GM18526 (cell line): ENCODE measurements around the gene MERTK.

Experiments
- POLR2A ChIP-seq: IDR thresholded peaks from 3 replicates; pipeline ENCODE4 v1.6.1; 2011; ENCODE audit not compliant: insufficient read length; ENCODE audit errors: extremely low read depth

MERTK gene

DNA sequence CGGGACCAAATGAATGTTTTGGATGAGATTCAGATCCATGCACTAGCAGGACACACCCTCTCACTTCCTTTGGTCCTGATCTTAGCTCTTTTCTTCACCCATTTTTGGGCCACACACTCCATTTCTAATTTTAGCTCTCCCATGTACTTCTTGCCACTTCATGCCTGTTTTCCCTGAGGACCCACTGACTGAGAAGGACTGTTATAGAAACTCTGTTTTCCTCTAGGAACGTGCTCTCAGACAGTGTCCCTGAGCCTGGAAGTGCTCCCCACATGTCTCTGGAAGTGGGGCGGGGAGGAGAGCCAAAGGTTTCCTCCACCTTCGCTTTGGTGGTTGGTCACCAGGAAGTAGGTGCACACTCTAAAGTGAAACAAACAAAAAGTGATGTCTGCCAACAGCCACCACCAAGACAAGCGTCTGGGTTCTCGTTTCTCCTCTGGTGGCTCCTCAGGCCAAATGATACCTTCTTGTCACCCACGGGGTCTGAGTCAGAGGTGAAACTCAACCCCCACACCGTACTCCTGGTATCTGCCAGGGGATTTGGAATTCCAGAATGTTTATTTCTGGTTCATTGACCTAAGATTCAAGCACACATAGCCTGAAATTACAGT is 74.7 kb downstream of the MERTK start:
- TF ChIP-seq POLR2A: no peak

DNA sequence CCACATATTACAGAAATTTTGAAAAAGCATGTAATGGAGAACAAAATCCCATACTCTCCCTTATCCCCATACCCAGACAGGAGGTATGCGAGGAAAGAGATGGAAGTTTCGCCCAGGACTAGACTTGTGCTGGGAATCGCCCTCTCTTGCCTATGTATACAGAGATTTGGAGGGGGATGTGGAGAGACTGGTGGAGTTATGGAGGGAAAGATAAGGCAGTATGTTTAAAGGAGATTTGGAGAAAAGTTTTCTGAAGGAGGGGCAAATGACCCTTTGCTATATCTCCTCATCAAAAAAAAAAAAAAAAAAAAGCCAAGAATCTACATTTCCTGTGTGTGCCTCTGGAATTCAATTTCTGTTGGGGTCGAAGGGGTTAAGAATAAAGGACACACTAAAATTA is 75.3 kb downstream of the MERTK start:
- no peak for TF ChIP-seq POLR2A

DNA sequence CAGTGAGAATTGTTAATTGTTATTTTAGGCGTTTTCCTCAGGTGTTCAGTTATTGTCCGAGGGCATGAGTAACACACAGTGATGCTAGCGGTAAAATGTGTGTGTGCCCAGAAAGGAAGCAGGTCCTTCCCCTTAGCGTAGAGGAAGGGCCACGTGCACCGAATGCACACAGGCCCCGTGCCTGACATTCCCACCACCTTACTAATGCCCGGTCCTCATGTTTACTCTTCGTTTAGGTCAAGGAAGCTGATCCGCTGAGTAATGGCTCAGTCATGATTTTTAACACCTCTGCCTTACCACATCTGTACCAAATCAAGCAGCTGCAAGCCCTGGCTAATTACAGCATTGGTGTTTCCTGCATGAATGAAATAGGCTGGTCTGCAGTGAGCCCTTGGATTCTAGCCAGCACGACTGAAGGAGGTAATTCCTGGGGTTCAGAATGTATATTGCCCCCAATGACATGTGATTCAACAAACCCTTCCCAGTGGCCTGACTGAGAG is 76.7 kb downstream of the MERTK start:
- no peak for TF ChIP-seq POLR2A

DNA sequence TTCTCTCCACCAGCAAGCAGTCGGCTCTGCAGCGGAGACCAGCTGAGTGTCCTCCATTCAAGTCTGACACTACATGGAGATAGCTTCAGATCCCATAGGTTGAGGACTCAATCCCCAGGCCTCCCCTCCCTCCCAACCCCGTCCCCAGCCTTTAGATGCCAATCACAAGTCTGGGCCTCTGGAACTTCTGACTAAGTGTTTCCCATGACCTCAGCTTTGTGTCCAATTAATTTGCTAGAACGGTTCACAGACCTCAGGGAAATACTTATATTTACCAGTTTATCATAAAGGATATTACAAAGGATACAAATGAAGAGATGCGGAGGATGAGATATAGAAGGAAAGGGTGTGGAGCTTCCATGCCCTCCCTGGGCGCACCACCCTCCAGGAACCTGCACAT is 77.4 kb downstream of the MERTK start:
- TF ChIP-seq POLR2A: no peak

DNA sequence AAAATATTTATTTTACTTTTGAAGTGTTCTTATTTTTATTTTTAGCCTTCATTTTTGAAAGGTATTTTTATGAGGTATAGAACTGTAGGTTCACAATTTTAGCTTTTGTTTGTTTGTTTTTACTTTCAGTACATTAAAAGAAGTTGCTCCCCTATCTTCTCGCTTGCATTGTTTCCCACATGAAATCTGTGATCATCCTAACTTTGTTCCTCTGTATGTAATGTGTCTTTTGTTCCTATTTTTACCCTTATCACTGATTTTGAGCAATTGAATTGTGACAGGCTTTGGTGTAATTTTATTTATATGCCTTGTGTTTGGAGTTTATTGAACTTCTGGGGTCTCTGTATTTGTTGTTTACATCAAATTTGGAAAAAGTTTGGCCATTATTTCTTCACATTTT is 78.8 kb downstream of the MERTK start:
- TF ChIP-seq POLR2A: no peak

DNA sequence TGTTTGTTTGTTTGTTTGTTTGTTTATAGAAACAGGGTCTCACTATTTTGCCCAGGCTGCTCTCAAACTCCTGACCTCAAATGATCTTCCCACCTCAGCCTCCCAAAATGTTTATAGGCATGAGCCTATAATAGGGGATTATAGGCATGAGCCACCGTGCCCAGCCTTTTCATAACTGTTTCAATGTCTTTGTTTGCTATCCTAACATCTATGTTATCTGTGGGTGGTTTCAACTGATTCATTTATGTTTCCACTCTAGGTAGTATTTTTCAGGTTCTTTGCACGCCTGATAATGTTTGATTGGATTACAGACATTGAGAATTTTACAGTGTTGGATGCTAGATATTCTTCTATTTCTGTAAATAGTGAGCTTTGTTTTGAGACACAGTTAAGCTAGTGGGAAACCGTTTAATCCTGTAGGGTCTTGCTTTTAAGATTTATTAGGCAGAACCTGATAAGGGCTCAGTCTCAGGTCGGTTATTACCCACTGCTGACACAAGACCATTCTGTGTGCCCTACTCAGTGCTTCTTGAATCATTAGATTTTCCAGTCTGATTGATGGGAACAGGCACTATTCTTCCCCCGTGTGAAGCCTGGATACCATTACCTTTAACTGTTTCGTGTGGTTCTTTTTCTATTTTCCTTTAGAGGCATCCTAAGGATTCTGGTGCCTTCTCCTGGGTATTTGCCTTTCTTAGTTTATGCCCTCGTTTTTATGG is 80.2 kb downstream of the MERTK start:
- no peak for TF ChIP-seq POLR2A

DNA sequence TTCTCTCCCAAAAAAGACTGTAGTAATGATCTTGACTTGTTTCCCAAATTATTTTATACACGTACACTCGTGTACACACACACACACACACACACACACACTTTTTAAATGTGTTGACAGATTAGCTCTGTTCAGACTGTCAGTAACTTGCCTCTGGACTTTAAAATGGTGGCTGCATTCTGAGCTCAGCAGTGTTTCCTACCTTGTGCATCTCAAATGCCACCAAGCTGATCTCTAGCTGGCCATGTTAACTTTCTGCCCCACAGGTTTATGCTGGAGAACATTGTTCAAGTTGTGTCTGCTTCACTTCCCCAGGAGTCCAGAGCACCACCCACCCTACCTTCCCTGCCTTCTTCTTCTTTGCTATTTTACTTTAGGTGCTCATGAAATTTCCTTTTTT is 83.3 kb downstream of the MERTK start:
- TF ChIP-seq POLR2A: no peak

DNA sequence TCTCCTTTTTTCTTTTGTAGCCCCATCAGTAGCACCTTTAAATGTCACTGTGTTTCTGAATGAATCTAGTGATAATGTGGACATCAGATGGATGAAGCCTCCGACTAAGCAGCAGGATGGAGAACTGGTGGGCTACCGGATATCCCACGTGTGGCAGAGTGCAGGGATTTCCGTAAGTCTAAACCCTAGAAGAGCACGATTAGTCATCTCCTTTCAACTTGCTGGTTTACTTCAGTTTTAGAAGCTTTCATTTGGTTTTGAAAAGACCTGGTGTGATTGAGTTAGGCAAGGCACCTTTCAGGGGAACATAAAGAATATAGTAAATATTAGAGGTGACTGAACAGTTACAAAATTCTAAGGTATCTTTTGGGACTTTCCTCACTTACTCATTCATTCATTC is 84.4 kb downstream of the MERTK start:
- TF ChIP-seq POLR2A: no peak

DNA sequence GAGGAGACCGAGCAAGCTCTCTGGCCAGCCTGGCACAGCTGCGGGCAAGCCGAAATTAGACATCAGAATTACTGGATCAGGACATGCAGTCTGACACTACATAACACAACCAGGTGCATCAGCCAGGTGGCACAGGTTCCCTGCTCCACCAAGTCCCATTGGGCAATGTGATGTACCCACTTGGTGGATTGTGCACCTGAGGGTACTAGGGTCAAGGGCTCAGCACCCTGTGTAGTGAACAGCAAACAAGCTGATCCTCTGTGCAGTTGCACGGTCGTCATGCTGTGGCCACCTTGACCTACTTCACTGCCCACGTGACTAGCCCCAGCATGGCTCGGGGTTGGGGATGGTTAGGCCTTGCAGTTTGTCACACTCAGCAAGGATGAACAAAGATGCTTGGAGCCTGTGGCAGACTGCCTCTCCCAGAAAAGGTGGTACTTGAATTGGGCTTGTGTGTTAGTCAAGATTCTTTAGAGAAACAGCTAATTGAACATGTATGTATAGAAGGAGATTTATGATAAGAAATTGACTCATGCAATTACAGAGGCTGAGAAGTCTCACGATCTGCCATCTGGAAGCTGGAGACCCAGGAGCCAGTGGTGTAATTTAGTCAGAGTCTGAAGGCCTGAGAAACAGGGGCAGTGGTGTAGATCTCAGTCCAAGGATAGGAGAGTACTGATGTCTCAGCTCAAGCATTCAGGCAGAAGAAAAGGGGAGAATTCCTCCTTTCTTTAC is 85.2 kb downstream of the MERTK start:
- TF ChIP-seq POLR2A: no peak

DNA sequence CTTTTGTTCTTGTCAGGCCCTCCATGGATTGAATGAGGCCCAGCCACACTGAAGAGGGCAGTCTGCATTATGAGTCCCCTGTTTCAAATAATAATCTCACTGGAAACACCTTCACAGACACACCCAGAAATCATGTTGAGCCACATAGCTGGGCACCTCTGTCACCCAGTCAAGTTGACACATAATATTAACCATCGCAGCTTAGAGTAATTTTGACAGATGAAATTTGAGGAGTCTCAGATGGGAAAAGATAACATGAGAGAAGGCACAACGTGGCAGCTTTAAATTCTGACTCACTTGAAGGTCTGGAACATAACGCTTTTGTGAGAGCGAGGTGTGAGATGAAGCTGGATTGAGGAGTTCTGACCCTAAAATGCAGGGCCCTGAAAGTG is 85.8 kb downstream of the MERTK start:
- no peak for TF ChIP-seq POLR2A

DNA sequence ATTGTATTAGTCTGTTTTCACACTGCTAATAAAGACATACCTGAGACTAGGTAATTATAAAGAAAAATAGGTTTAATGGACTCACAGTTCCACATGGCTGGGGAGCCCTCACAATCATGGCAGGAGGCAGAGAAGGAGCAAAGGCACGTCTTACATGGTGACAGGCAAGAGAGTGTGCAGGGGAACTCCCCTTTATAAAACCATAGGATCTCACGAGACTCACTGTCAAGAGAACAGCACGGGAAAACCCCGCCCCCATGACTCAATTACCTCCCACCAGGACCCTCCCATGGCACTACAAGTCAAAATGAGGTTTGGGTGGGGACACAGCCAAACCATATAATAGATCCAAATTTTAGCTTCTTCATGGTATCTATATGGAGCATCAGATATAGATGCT is 87.1 kb downstream of the MERTK start:
- TF ChIP-seq POLR2A: no peak

DNA sequence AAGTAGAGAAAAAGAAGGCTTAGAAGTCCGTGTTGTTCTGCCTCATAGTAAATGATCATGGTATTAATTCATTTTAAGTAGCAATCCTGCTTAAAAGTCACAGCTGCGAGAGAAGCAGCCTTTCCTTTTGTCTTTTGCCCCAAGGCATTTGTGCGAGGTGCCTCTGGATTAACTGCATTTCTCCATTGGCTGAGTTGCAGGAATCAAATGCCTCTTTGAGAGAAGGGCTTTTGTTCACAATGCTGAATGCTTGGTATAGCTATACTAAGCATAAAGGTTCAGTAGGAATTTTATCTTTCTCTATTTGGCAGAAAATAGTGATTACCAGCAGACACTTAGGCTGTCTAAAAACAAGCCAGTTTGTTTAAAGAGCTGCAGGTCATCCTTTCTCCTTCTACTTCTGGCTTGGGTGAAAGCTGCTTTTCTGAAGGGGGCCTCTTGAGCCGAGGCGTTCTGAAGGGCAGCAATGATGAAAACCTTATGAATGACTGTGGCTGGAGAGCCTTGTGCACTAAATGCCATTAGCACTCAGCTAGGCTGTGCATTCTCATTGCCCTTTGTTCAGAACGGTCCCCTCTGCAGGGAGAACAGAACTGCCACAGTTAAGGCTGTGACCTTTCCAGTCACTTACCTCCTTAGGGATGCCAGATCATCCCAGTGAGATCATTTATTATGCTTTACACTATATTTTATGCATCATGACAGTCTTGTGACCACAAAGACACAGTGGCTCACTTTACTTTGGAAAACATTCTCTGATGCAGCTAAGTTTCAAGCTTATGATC is 87.9 kb downstream of the MERTK start:
- no peak for TF ChIP-seq POLR2A

DNA sequence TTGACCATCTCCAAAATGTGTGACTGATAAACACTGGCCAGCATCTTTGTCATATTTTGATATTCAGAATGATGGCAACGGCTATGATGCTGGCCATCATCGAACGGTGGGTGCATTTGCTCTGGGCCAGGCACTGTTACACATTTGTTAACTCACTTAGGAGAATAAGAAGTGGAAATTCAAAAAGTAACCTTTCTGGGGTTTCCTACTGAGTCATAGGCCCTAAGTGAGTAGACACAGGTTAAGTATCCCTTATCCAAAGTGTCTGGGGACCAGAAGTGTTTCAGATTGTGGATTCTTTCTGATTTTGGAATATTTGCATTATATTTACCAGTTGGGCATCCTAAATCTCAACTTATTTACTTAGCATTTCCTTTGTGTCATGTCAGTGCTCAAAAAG is 92.0 kb downstream of the MERTK start:
- TF ChIP-seq POLR2A: no peak

DNA sequence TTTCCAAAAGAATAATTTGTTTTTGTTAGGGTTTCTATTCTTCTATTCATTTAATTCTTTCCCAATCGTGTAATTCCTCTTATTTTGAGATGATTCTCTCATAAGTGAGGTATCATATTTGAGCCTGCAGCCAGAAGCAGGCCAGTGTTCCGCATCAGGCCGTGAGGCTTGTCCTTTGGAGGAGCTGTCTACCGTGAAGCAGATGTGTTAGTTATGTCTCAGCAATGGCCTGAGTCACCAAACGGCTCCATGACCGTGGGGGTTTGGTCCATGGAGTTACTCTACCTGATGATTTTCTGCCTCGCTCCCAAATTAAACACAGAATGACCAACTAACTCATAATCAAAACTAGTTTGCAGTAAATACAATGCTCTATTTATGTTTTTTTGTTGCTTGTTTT is 92.4 kb downstream of the MERTK start:
- no peak for TF ChIP-seq POLR2A

DNA sequence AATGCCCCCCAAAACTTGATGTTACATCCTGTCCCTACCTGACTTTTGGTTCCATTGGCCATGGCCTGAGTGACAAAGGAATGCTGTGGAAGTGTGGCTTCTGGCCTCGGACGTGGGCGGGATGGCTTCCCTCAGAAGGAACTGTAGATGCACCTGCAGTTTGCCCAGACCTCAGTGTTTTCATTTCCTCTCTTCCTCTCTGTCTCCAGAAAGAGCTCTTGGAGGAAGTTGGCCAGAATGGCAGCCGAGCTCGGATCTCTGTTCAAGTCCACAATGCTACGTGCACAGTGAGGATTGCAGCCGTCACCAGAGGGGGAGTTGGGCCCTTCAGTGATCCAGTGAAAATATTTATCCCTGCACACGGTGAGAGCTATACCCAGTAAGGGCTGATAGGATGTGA is 95.6 kb downstream of the MERTK start:
- no peak for TF ChIP-seq POLR2A

DNA sequence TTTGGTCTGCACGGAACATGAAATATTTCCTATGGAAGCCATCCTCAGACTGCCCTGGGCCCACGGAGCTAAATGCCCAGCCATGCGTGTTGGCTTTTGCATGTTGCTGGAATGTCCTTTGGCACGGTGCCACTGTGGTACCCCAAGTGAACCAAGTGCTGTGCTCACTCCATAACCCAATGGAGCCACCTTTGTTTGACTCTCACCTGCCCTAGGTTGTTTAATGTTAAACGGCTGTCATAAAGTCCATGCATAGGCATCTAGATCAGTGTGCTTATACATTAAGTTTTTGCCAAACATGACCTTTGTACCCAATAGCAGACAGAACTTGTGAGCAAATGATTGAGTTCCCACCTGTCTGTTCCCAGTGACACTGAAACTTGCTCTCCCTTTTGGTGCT is 96.7 kb downstream of the MERTK start:
- TF ChIP-seq POLR2A: no peak

DNA sequence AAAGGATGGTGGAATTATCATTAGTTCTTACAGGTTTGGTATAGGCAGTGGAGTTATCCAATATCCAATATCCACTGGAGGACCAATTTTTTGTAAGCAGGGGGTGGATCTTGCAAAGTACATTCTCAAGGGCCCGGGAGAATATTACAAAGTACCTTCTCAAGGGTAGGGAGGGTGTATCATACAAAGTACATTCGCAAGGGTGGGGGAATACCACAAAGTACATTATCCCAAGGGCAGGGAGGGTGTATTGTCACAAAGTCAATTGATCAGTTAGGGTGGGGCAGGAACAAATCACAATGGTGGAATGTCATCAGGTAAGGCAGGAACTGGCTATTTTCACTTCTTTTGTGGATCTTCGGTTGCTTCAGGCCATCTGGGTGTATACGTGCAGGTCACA is 101.4 kb downstream of the MERTK start:
- no peak for TF ChIP-seq POLR2A
